Stimulated activated CD4-positive, alpha-beta T cell treated with anti-CD3 and anti-CD28 coated beads, Interleukin-4, amount 100 ng/mL, for 4 hours (primary cell): ENCODE results near the gene NABP1.

Experiments used
- DNase-seq, 2 experiments: peaks; one replicate each; pipeline ENCODE4 v3.0.0-alpha.2; 2020

NABP1 gene

GRCh38 chr2:191686066-191686465, 8.1 kb downstream of the NABP1 start:
- no peak for DNase-seq

DNA sequence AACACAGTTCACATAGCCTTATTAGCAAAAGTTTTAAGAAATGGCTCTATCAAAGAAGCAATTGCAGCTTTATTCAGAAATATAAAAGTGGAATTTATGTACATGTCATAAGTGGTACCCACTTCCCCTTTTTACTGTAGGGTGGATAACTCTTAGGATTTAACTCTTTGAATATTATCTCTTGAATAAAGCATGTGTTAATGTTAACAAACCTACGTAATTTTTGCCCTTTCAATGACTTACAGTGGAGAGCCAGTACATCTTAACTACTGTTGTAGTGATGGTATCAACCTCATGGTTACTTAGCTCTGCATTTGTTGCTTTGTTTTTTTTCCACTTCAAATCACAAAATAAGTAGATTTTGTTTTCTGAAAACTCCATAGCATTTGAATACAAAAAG, 8.8 kb downstream of the NABP1 start:
- DNase-seq = no peak

- no peak for DNase-seq
Measured at GRCh38 chr2:191687867-191688266, 9.9 kb downstream of the NABP1 start.

DNA sequence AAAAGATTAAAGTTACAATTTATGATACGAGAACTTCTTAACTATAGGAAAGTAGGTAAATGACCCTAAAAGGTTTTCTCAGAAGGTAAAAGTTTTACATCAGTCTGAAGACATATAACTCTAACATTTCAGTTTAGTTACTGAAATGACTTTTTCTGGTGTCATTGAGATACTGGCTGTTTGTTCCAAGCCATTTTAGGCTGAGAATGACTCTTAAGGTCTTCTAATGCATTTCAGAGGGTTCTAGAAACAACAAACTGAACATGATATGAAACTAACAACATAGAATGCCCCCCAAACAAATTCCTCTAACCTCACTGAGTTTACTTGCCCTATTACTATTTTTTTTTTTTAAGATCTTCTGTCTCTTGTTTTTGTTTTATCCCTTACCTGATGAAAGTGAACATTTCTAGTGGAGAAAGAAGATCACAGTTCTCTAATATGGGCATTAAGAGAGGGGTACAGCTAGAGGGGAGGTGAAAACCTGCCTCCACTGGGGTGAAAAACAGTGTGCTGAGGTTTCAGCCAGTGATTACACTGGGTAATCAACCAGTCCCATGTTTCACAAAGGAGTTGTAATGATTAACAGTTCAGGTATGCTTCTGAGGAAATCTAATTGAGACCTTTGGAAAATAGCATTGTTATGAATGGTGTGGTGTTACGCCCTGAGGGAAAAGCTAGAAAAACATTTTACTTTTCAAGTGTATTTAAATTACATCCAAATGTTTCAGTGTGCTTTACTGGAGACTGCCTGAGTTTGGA, 11.2 kb downstream of the NABP1 start:
- DNase-seq = no peak

DNA sequence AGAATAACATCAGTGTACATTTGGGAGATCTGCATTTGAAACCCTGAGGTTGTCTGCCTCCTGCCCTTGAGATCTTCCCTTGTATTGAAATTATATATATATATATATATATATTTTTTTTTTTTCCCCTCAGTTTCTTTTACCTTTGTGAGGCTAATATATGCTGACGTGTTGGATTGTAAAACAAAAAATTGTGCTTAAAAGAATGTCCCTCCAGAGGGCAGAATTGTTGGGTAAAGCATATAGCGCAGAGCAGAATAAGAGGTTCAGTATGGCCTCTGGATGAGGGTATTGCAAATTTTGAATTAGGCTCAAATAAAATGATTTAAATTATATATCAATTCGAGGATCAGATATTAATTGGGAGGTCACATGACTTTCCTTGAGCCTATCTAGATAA, 12.4 kb downstream of the NABP1 start:
- DNase-seq = no peak

GRCh38 chr2:191691016-191691735, 13.2 kb downstream of the NABP1 start:
- peak in 1 of 2 experiments; percentile 38 for DNase-seq

DNA sequence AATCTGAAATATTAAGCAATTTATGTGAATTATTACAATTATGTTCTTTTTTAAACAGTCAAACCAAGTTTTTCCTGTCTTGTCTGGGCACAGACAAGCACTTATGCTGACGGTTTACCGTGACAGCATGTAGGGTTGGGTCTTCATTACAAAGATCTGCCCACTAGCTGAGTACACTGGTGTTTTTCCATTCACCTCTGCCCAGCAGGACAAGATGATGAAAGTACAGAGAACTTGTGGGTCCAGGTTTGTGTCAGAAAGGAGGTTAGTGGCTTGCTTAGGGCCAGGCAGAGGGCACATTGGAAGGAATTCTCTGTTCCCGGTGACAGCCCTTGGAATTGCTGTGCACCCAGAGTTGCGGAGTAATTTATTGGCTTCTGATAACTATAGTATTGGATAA, 14.0 kb downstream of the NABP1 start:
- no peak for DNase-seq

DNA sequence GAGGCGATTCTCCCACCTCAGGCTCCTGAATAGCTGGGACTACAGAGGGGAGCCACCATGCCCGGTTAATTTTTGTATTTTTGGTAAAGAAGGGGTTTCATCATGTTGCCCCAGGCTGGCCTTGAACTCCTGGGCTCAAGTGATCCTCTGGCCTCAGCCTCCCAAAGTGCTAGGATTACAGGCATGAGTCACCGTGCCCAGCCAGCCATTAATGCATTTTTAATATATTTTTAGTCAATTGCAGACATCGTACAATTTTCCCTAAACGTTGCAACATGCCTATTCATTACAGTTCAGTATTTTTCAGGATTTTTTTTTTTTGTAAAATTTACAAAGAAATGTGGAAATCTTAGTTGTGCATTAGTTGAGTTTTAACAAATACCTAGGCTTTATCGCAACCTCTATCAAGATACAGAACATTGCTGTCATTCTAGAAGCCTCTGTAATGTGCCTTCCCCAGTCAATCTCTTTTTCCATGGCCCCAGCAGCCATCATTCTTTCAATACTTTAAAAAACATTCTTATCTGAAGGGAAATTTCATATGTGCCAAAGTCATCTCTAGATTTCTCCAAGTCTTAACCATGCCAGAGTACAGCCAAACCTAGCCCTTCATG, 14.7 kb downstream of the NABP1 start:
- no peak for DNase-seq

DNA sequence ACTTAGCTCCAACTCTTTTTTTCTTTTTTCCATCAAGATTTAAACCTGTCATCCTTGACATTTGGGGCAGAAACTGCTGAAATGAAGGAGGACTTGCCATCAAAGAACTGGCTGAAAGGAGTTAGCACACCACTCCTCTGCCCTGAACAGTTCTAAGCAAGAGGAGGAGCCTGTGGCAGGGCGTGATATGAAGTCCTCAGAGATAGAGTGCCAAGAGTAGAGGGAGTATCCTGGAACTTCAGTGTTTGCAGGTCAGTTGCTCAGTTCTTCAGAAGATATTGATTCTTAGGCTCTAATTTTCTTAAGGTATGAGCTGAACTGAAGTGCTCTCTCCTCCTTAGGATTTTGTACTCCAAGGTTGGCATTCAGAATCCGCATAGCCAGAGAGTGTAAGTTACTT, 15.2 kb downstream of the NABP1 start:
- no peak for DNase-seq

- no peak for DNase-seq
Measured at GRCh38 chr2:191693778-191694177, 15.8 kb downstream of the NABP1 start.

- DNase-seq = no peak
Measured at GRCh38 chr2:191696001-191696400, 18.1 kb downstream of the NABP1 start.

- DNase-seq = no peak
Measured at GRCh38 chr2:191696966-191697365, 19.0 kb downstream of the NABP1 start.

GRCh38 chr2:191697870-191698269, 19.9 kb downstream of the NABP1 start:
- no peak for DNase-seq

DNA sequence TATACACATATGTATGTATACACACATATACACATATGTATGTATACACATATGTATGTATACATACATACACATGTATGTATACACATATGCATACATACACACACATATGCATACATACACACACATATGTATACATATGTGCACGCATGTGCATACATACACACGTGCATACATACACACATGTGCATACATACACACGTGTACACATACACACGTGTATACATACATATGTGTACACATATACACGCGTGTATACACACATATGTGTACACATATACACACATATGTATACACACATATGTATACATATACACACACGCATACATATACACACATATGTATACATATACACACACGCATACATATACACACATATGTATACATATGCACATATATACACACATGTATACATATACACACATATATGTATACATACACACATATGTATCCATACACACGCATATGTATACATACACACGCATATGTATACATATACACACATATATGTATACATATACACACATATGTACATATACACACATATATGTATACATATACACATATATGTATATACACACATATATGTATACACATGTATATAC, 21.5 kb downstream of the NABP1 start:
- DNase-seq = no peak

- DNase-seq = no peak
Measured at GRCh38 chr2:191701029-191701428, 23.1 kb downstream of the NABP1 start.

- no peak for DNase-seq
Measured at GRCh38 chr2:191701696-191702095, 23.8 kb downstream of the NABP1 start.

DNA sequence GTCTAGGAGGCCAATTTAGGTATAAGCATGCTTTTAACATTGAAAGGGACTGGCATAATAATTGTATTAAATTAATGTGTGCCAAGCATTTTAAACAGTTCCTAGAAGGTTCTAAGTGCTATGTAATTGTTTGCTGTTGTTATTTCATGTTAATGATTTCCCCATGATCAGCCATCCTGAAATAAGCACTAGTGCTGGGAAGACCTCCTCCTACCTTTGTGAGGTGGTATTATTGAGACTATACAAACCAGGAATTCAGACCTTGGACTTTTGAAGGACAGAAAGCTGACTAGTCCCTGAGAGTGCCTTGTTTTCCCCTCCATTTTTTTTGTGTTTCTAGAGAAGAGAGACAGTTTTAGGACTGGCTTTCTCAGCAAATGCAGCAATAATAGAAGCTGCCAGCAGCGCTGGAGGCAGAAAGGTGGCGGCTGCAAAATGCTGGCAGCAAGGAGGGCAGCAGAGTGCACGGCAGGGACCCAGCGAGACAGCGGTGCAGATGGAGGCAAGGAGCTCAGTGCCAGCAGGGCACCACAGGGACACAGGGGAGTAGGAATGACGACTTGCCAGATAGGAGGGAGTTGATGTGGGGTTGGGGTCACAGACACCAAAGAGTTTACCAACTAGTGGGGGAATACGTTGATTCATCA, 25.3 kb downstream of the NABP1 start:
- no peak for DNase-seq

GRCh38 chr2:191705084-191705483, 27.1 kb downstream of the NABP1 start:
- DNase-seq = no peak

GRCh38 chr2:191705701-191706100, 27.8 kb downstream of the NABP1 start:
- no peak for DNase-seq

GRCh38 chr2:191706791-191707190, 28.9 kb downstream of the NABP1 start:
- DNase-seq = no peak

GRCh38 chr2:191707542-191707941, 29.6 kb downstream of the NABP1 start:
- DNase-seq = no peak

DNA sequence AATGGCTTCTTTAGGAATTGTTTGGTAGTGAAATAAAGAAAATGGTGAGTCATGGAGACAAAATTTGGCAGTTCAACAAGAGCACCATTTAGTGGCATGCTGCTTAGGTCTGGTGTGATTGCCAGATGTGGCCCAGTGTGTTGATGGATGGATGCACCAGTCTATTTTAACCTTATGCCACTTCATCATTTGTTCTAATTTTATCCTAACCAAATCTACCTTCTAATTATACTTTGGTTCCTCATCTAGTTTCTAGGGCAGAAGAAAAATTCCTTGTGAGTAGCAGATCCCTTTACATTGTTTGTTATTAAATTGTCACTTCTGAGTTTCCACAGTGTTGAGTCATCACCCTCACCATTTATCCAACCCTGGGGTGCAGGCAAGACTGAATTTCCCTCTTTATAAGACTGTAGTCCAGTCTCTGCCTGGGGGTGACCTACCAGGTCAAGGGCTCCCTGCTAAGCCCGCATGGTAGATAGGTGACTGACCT, 32.5 kb downstream of the NABP1 start:
- no peak for DNase-seq

GRCh38 chr2:191711621-191712020, 33.7 kb downstream of the NABP1 start:
- DNase-seq = no peak
